ENCODE measurements around the gene TAGLN3.

GRCh38 chr3:112027142-112027541 is 28.4 kb downstream of the TAGLN3 start:
- TF ChIP-seq, protein P1, sequence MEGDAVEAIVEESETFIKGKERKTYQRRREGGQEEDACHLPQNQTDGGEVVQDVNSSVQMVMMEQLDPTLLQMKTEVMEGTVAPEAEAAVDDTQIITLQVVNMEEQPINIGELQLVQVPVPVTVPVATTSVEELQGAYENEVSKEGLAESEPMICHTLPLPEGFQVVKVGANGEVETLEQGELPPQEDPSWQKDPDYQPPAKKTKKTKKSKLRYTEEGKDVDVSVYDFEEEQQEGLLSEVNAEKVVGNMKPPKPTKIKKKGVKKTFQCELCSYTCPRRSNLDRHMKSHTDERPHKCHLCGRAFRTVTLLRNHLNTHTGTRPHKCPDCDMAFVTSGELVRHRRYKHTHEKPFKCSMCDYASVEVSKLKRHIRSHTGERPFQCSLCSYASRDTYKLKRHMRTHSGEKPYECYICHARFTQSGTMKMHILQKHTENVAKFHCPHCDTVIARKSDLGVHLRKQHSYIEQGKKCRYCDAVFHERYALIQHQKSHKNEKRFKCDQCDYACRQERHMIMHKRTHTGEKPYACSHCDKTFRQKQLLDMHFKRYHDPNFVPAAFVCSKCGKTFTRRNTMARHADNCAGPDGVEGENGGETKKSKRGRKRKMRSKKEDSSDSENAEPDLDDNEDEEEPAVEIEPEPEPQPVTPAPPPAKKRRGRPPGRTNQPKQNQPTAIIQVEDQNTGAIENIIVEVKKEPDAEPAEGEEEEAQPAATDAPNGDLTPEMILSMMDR (IDR thresholded peaks at IDR 0.05): no peak
- no peak for TF ChIP-seq POLR2A (IDR thresholded peaks at IDR 0.05)
